Activated naive CD4-positive, alpha-beta T cell treated with anti-CD3 and anti-CD28 coated beads for 36 hours (primary cell): ENCODE measurements around the gene PRRT1B. TPM values are rescaled to one million over a fixed set of nuclear protein-coding genes. Genes with fewer than 3 reads are reported as not detected.

ENCODE experiments used
- CTCF ChIA-PET: fragments of 350-600 bp; sonication (Branson Sonifier 250); formaldehyde crosslinking; loops from one replicate; lab custom pipeline; 2021; ENCODE audit warnings: antibody characterized with exemption; lab: Charles Lee
- DNase-seq: peaks from one replicate; pipeline ENCODE4 v3.0.0-alpha.2; 2020
- H3K27ac Mint-ChIP-seq: one replicate; pipeline ENCODE4 v1.8.0; 2021; ENCODE audit warnings: mild to moderate bottlenecking, mixed read lengths
- H3K27me3 Mint-ChIP-seq: one replicate; pipeline ENCODE4 v1.8.0; 2021; ENCODE audit warnings: low read depth, mixed read lengths
- H3K36me3 Mint-ChIP-seq: one replicate; pipeline ENCODE4 v1.8.0; 2021; ENCODE audit warnings: low read depth, mixed read lengths
- H3K4me1 Mint-ChIP-seq: one replicate; pipeline ENCODE4 v1.8.0; 2021; ENCODE audit warnings: low read depth, mixed read lengths
- H3K4me3 Mint-ChIP-seq: one replicate; pipeline ENCODE4 v1.8.0; 2021; ENCODE audit warnings: mild to moderate bottlenecking, moderate library complexity, mixed read lengths
- H3K9me3 Mint-ChIP-seq: one replicate; pipeline ENCODE4 v1.8.0; 2021; ENCODE audit warnings: mixed read lengths
- intact Hi-C: fragments of 100-400 bp; cut with micrococcal nuclease; formaldehyde crosslinking; loops from one replicate; pipeline ENCODE4 v1.15.1; 2023
- total RNA-seq, 2 experiments: library from RNA; stranded (reverse); gene quantifications; one replicate each; pipeline ENCODE4 v1.2.3, GENCODE V29; 2021

Gene PRRT1B
- total RNA-seq, result not detected

DNA sequence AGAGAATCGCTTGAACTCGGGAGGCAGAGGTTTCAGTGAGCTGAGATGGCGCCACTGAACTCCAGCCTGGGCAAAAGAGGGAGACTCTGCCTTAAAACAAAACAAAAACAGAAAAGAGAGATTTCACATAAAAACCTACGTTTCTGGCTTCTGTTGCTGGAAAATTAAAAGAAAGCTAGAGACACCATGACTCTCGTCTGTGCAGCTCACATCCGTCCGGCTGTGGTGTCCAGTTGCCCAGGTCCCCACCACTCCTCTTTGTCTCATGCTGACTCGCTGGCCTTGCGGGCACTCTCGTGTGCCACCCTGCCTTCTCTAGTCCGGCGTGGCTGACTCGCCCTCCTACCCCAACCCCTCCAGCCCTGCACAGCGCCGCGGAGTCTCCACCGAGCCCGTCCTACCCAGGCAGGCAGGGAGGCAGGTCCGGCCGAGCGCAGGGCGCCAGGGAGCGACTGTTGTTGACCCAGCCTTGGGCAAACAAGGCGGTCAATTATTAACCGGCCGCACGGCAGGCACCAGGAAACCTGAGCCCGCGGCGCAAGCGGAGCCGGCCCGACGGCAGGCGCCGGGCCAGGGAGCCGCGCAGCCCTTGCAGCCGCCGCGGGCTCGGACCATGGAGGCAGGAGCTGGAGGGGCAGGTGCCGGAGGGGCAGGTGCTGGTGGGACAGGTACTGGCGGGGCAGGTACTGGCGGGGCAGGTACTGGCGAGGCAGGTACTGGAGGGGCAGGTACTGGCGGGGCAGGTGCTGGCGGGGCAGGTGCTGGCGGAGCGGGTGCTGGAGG lies at the start of gene PRRT1B:
TSS of gene PRRT1B (plus strand) at position 521 of the 783 bp plus-strand sequence. CDS start at position 614, 93 bp downstream.
- CTCF ChIA-PET, result interaction anchor here (1.1 to 1.8 kb wide), 2 partner anchors 40 to 44 kb away, joined by 3 to 6 read pairs; no protein-coding TSS in a partner anchor
- DNase-seq, result no peak
- Mint-ChIP-seq H3K4me1 (peaks cover 16% of the 10 kb centered on the region), H3K27ac (no peak within 1 kb of the TSS), H3K9me3 (peaks cover 19% of the 10 kb centered on the region), H3K36me3 (peaks cover 8% of the 10 kb centered on the region), H3K4me3 (peak within 1 kb of the TSS; percentile 65), H3K27me3 (peaks cover 44% of the 10 kb centered on the region)
- intact Hi-C loops, result no loop called here

DNA sequence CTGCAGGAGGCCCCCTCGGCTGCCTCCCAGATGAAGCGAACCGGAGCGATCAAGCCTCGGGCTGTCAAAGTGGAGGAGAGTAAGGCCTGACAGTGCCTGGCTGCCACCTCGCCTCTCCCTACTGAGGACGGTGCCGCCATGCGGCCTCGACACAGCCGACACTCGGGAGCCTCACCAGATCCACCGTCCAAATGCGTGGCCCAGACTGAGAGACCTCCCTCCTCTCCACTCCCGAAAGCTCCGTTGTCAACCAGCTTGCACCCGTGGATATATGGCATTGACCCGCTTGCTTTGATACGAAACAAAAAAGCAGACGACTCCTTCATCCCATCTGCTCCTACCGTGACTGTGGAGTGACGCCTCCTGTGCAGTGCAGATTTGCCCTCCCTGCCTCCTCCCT lies 49.5 kb upstream of the PRRT1B start:
- DNase-seq, result no peak
- intact Hi-C loops, result no loop called here
- no peaks in the 10 kb centered on the region for H3K9me3 Mint-ChIP-seq
- H3K27me3 Mint-ChIP-seq, result no peaks in the 10 kb centered on the region
- peaks cover 24% of the 10 kb centered on the region for H3K36me3 Mint-ChIP-seq
- no peak overlapping the region for H3K27ac Mint-ChIP-seq
- peaks cover 22% of the 10 kb centered on the region for H3K4me1 Mint-ChIP-seq
- H3K4me3 Mint-ChIP-seq, result no peak overlapping the region
- CTCF ChIA-PET, result interaction anchor here (0.6 kb wide), 1 partner anchor 260 kb away, joined by 4 read pairs; no protein-coding TSS in a partner anchor

DNA sequence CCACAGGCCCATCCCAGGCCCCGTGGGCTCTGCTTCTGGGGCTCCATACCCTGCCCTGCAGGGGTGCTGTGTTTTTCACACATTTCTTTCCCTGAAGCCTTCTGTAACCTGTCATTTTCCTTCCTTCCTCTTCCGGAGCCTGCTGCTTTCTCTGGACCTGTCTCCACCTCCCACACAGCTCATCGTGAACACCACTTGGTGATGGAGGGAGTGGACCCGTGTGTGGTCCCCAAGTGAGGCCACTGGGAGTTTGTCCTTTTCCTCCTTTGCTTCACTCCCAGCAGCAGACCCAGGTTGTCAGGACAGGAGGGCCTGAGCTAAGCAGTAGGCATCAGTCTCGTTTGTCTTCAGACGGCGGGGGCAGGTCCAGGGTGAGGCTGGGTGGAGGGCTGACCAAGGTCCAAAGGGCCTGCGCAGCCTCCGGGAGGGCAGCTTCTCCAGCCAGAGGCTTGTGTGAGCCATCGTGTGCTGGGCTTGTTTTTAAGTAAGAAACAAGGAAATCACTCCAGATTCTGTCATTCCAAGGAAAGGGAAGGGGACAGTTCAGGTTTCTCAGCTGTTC lies 48.4 kb upstream of the PRRT1B start:
- no peaks in the 10 kb centered on the region for H3K27me3 Mint-ChIP-seq
- intact Hi-C loops, result no loop called here
- peaks cover 18% of the 10 kb centered on the region for H3K36me3 Mint-ChIP-seq
- H3K4me1 Mint-ChIP-seq, result peaks cover 31% of the 10 kb centered on the region
- DNase-seq, result no peak
- no peak overlapping the region for H3K27ac Mint-ChIP-seq
- H3K9me3 Mint-ChIP-seq, result no peaks in the 10 kb centered on the region
- no peak overlapping the region for H3K4me3 Mint-ChIP-seq
- CTCF ChIA-PET, result no interaction called here

DNA sequence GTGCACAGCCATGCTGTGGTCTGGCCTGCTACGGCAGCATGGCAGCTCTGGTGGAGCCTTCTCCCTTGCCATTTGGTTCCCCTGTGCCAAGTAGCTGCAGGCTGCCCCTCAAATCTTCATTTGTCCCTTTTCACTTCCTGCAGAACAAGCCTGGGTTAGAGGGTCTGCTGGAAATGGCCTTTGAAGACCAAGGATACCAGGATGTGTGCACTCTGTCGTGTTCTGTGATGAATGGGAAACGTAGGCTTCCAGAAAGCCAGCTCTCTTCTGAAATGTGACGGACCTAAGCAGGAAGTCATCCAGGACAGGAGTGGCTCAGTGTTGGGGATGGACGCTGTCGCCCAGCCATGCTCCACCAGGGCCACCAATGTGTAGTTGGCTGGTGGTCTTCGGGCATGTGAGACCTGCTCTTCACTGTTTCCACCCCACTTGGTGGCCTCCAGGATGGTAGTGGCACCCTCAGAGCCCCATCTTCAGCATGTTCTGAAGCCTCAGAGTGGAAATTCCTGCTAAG lies 46.0 kb upstream of the PRRT1B start:
- no peak for DNase-seq
- no peaks in the 10 kb centered on the region for H3K27me3 Mint-ChIP-seq

DNA sequence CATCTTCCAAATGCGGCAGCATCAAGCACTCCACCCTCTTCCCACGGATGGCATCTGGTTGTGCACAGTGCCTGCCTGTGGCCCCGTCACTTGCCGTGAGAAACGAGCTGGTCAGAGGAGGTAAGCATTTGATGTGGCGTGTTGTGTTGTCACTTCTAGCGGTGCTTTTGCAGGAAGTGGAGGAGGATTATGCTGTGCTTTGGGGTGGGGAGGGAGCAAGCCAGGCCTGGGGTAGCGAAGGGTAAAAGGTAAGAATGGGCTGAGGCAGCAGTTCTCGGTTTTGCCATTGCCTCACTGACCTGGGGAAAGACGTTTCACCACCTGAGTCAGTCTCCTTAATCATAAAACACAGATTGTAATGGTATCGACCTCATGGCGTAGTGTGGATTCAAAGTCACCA lies 44.9 kb upstream of the PRRT1B start:
- H3K27me3 Mint-ChIP-seq, result no peaks in the 10 kb centered on the region
- intact Hi-C loops, result loop anchor here (1.0 to 5.0 kb wide), 7 partner anchors 30 to 248 kb away; partner anchors contain the start of genes FAM78A and UCK1
- peak overlapping the region; percentile 70 for H3K27ac Mint-ChIP-seq
- CTCF ChIA-PET, result interaction anchor here (0.9 to 1.9 kb wide), 5 partner anchors 19 to 151 kb away, joined by 3 to 6 read pairs (median 5); no protein-coding TSS in a partner anchor
- peak; percentile 83 for DNase-seq
- peaks cover 53% of the 10 kb centered on the region for H3K4me1 Mint-ChIP-seq
- H3K9me3 Mint-ChIP-seq, result no peaks in the 10 kb centered on the region
- H3K36me3 Mint-ChIP-seq, result peaks cover 13% of the 10 kb centered on the region
- peak overlapping the region; percentile 29 for H3K4me3 Mint-ChIP-seq

More for the DNA sequence above, 46.0 kb upstream of the PRRT1B start:
- intact Hi-C loops, result no loop called here
- Mint-ChIP-seq H3K9me3 (no peaks in the 10 kb centered on the region), H3K36me3 (peaks cover 11% of the 10 kb centered on the region), H3K27ac (peak overlapping the region; percentile 59), H3K4me1 (peaks cover 44% of the 10 kb centered on the region), H3K4me3 (no peak overlapping the region)
- CTCF ChIA-PET, result interaction anchor here (0.6 to 1.9 kb wide), 5 partner anchors 10 to 243 kb away, joined by 3 to 6 read pairs (median 5); no protein-coding TSS in a partner anchor

DNA sequence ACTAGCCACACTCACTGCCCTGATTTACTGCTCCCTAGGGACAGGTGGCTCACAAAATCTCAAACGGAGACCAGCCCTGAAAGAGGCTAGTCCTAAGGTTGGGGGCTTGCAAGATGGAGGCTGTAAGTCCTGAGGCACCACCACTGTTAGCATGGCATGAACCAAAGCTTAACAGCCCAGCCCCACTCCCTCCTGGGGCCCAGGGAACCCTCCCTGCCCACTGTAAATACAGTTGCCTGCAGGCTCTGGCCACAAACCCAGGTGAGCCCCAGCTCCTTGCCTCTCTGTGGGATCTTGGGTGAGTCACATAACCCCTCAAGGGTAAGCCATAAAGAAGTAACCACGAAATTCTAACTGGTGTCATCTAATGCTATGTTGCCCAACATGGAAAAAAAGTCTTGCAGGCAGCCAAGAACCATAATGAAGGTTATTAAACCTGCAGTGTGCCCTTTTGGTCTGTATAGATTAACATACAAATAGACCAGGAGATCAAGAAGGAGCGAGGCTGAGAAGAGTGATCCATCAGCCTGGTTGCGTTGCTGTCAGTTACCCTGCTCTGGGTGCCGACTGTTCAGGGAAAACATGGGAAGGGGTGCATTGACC lies 44.3 kb upstream of the PRRT1B start:
- peak overlapping the region; percentile 70 for H3K27ac Mint-ChIP-seq
- intact Hi-C loops, result loop anchor here (1.0 to 5.0 kb wide), 7 partner anchors 30 to 249 kb away; partner anchors contain the start of genes FAM78A and UCK1

DNA sequence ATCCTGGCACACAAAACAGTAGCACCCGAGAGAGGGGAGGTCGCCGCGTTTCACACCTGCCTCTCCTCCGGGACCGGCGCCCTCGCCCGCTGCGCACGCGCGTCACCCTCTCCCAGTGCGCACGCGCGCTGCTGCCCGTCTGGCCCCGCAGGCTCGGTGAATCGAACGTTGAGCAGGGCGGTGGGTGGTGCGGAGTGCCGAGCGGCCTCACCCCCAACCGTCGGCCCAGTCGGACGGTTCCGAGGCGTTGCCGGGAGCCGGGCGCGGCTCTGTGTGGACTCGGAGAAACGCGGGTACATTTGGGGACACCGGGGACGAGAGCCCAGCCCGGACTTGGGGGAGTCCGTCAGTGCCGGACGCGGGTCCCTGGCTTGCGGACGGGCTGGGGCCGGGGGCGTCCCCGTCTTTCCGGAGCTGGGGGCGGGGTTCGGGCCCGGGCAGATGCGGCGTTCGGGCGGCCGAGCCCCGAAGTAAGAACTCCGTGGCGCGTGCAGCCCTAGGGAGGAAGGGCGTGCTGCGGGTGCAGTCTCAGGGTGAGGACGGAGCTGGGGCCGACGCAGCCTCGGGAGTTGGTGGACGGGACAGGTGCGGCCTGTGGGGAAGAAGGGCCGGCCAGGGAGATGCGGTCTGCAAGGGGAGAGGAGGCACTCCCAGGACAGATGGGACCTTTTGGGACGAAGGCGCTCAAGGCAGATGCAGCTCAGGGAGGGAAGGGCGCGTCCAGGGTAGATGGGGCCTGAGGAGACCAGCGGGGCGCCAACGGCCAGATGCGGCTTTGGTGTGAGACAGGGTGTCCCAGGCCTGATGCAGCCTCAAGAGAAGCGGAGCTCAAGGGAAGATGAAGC lies 42.3 kb upstream of the PRRT1B start, which contains the start of gene POMT1:
TSS of gene POMT1 (plus strand) at position 138 of the 845 bp plus-strand sequence. CDS start 1,301 bp downstream, outside the sequence.
- Mint-ChIP-seq H3K4me3 (peak within 1 kb of the TSS; percentile 98), H3K4me1 (peaks cover 50% of the 10 kb centered on the region), H3K27me3 (no peaks in the 10 kb centered on the region), H3K27ac (peak within 1 kb of the TSS; percentile 77), H3K36me3 (peaks cover 8% of the 10 kb centered on the region), H3K9me3 (no peaks in the 10 kb centered on the region)
- DNase-seq, result peak; percentile 89
- intact Hi-C loops, result loop anchor here (2.0 to 5.0 kb wide), 7 partner anchors 74 to 378 kb away; partner anchors contain the start of genes FAM78A and NUP214
- CTCF ChIA-PET, result interaction anchor here (1.1 to 1.9 kb wide), 2 partner anchors 153 to 229 kb away, joined by 3 to 12 read pairs; no protein-coding TSS in a partner anchor

More for the DNA sequence above, 44.3 kb upstream of the PRRT1B start:
- Mint-ChIP-seq H3K4me3 (peak overlapping the region; percentile 57), H3K36me3 (peaks cover 10% of the 10 kb centered on the region), H3K4me1 (peaks cover 54% of the 10 kb centered on the region), H3K27me3 (no peaks in the 10 kb centered on the region), H3K9me3 (no peaks in the 10 kb centered on the region)
- CTCF ChIA-PET, result interaction anchor here (0.9 to 1.9 kb wide), 6 partner anchors 20 to 164 kb away, joined by 3 to 6 read pairs (median 4); no protein-coding TSS in a partner anchor
- peak; percentile 58 for DNase-seq

DNA sequence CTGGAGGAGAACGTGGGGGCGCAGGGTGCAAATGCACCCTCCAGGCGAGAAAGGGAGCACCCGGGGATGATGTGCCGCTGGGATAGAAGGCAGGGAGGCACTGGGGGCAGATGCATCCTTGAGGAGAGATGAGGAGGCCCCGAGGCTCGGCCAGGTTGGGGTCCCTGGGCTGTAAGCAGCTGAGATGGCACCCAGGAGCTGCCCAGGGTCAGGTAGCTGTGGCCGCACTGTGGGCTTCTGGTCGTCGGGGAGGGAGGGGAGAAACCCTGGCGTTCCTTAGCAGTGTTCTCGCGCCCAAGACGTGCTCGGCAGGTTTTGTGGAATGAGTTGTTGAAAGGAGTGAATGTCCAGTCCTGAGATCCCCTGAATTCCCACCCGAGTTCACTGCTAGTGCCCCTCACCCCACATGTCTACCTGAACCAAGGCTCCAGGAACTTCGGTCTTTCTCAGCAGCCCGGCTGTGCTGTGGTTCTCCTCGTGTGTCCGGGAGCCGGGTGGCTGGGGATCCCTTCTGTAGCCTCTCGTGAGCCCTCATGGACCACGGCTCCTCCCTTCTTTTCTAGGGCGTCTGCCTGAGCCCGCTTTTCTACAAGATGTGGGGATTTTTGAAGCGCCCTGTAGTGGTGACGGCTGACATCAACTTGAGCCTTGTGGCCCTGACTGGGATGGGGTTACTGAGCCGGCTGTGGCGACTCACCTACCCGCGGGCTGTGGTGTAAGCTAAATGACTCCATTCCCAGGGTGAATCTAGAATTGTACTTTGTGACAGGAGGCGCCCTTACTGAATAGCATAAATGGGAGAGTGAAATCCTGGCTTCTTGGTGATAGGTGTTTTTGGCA lies 41.5 kb upstream of the PRRT1B start:
- intact Hi-C loops, result loop anchor here (1.0 to 5.0 kb wide), 9 partner anchors 27 to 379 kb away; partner anchors contain the start of genes FAM78A, NUP214 and UCK1
- Mint-ChIP-seq H3K27me3 (no peaks in the 10 kb centered on the region), H3K36me3 (peaks cover 10% of the 10 kb centered on the region), H3K4me1 (peaks cover 50% of the 10 kb centered on the region), H3K9me3 (no peaks in the 10 kb centered on the region), H3K4me3 (peak overlapping the region; percentile 98), H3K27ac (peak overlapping the region; percentile 77)
- DNase-seq, result peak; percentile 89
- CTCF ChIA-PET, result interaction anchor here (1.1 to 1.9 kb wide), 2 partner anchors 153 to 228 kb away, joined by 3 to 12 read pairs; no protein-coding TSS in a partner anchor

DNA sequence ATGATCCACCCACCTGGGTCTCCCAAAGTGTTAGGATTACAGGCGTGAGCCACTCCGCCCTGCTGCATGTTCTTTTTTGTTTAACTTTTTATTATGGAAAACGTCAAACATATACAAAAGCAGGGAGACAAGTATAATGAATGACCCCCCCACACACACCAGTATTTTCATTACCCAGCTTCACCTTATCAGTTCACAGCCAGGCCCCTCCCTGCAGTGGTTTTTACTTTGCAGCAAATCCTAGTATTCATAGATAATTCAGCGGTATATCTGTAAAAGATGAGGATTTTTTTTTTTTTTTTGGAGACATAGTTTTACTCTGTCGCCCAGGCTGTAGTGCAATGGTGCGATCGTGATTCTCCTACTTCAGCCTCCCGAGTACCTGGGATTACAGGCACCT lies 40.3 kb upstream of the PRRT1B start:
- Mint-ChIP-seq H3K27ac (no peak overlapping the region), H3K36me3 (peaks cover 11% of the 10 kb centered on the region), H3K4me3 (no peak overlapping the region), H3K9me3 (no peaks in the 10 kb centered on the region), H3K27me3 (no peaks in the 10 kb centered on the region), H3K4me1 (peaks cover 39% of the 10 kb centered on the region)
- no peak for DNase-seq
- intact Hi-C loops, result no loop called here
- CTCF ChIA-PET, result interaction anchor here (0.6 kb wide), 1 partner anchor 76 kb away, joined by 4 read pairs; no protein-coding TSS in a partner anchor

DNA sequence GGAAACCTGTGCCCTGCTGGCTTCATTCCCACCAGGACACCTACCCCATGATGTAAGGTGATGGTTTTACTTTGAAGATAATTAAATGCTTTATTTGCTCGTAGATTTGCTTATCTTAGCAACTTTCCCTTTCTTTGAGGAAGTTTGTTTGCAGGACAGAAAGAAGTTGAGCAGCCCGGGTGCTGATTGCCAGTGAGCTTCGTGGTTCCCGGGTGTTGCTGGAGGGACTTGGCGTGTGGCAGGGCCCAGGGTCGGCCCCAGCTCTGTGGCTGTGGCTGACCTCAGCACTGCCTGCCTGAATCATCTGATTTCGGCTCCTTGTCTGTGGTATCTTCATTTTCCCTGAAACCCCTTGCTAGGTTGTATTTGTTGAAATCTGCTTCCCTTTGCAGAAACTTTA lies 33.9 kb upstream of the PRRT1B start:
- H3K4me1 Mint-ChIP-seq, result no peaks in the 10 kb centered on the region
- no peak overlapping the region for H3K4me3 Mint-ChIP-seq
- H3K9me3 Mint-ChIP-seq, result no peaks in the 10 kb centered on the region
- H3K27ac Mint-ChIP-seq, result no peak overlapping the region
- DNase-seq, result no peak
- intact Hi-C loops, result no loop called here
- no peaks in the 10 kb centered on the region for H3K27me3 Mint-ChIP-seq
- H3K36me3 Mint-ChIP-seq, result peaks cover 18% of the 10 kb centered on the region
- CTCF ChIA-PET, result no interaction called here
